NCI-H1417 (cell line): ENCODE results near the gene SSBP3.

ENCODE experiments used
- DNase-seq, 3 experiments: peaks; one replicate each; lab custom pipeline; 2025; lab: John Stamatoyannopoulos, UW

The SSBP3 gene

GRCh38 chr1:54329312-54330003, 76.7 kb downstream of the SSBP3 start:
- DNase-seq: peak in 1 of 3 experiments; percentile 14

- no peak for DNase-seq
These were observed 78.0 kb downstream of the SSBP3 start for GRCh38 chr1:54328066-54328636.

GRCh38 chr1:54327386-54328065, 78.7 kb downstream of the SSBP3 start:
- peak in 2 of 3 experiments; percentile 14 to 58 for DNase-seq

- DNase-seq: no peak
These were observed 79.4 kb downstream of the SSBP3 start for GRCh38 chr1:54326543-54327385.

- DNase-seq: peak in 2 of 3 experiments; percentile 40 to 67
These were observed 80.3 kb downstream of the SSBP3 start for GRCh38 chr1:54325703-54326461.

- no peak for DNase-seq
These were observed 80.9 kb downstream of the SSBP3 start for GRCh38 chr1:54325284-54325683.

GRCh38 chr1:54324251-54325140, 81.7 kb downstream of the SSBP3 start:
- no peak for DNase-seq

- no peak for DNase-seq
These were observed 82.3 kb downstream of the SSBP3 start for GRCh38 chr1:54323921-54324250.

- DNase-seq: no peak
These were observed 82.9 kb downstream of the SSBP3 start for GRCh38 chr1:54323324-54323739.

- DNase-seq: no peak
These were observed 87.9 kb downstream of the SSBP3 start for GRCh38 chr1:54318246-54318814.

- DNase-seq: no peak
These were observed 89.1 kb downstream of the SSBP3 start for GRCh38 chr1:54317084-54317483.

- no peak for DNase-seq
These were observed 91.1 kb downstream of the SSBP3 start for GRCh38 chr1:54315099-54315498.

- DNase-seq: peak in 2 of 3 experiments; percentile 6 to 8
These were observed 91.5 kb downstream of the SSBP3 start for GRCh38 chr1:54314696-54315095.

GRCh38 chr1:54312796-54313316, 93.3 kb downstream of the SSBP3 start:
- peak in 2 of 3 experiments; percentile 58 to 68 for DNase-seq

- no peak for DNase-seq
These were observed 94.7 kb downstream of the SSBP3 start for GRCh38 chr1:54311506-54311905.

GRCh38 chr1:54310439-54311328, 95.5 kb downstream of the SSBP3 start:
- DNase-seq: peak in 2 of 3 experiments; percentile 86 to 93

GRCh38 chr1:54309631-54310366, 96.4 kb downstream of the SSBP3 start:
- peak; percentile 59 to 96 (median 86) for DNase-seq

GRCh38 chr1:54307305-54307704, 98.9 kb downstream of the SSBP3 start:
- DNase-seq: no peak
